Naive B cell (primary cell): Measurements from ENCODE around the gene METTL22. TPM values are rescaled to one million over a fixed set of nuclear protein-coding genes. Genes with fewer than 3 reads are reported as not detected.

Source experiments
- ATAC-seq, 2 donors: fragments of 150-1000 bp; cut with Tn5 transposase; 2 replicates each; pipeline ENCODE4 v1.10.0; 2021; ENCODE audit warnings: low read depth in 2 of 2, mild to moderate bottlenecking in 2 of 2, moderate library complexity in 2 of 2
- DNase-seq: peaks from one replicate; pipeline ENCODE4 v3.0.0; 2022
- H3K27ac Mint-ChIP-seq, 6 donors: one replicate each; pipeline ENCODE4 v1.8.0; 2020 to 2022; ENCODE audit warnings: mild to moderate bottlenecking in 6 of 6, mixed read lengths in 6 of 6, moderate library complexity in 5 of 6, inconsistent platforms in 2 of 6
- H3K27me3 Mint-ChIP-seq, 3 donors: one replicate each; pipeline ENCODE4 v1.8.0; 2021 to 2022; ENCODE audit warnings: mixed read lengths in 3 of 3, mild to moderate bottlenecking in 1 of 3
- H3K36me3 Mint-ChIP-seq, 2 donors: one replicate each; pipeline ENCODE4 v1.8.0; 2020 to 2022; ENCODE audit warnings: mixed read lengths in 2 of 2, inconsistent platforms in 1 of 2, mild to moderate bottlenecking in 1 of 2
- H3K4me1 Mint-ChIP-seq, 3 donors: one replicate each; pipeline ENCODE4 v1.8.0; 2020 to 2022; ENCODE audit warnings: mixed read lengths in 3 of 3, inconsistent platforms in 1 of 3, mild to moderate bottlenecking in 1 of 3, moderate library complexity in 1 of 3
- H3K4me3 Mint-ChIP-seq, 8 donors: one replicate each; pipeline ENCODE4 v1.8.0; 2020 to 2022; ENCODE audit warnings: mild to moderate bottlenecking in 8 of 8, mixed read lengths in 8 of 8, moderate library complexity in 8 of 8, inconsistent platforms in 2 of 8
- H3K9me3 Mint-ChIP-seq, 7 donors: one replicate each; pipeline ENCODE4 v1.8.0; 2020 to 2022; ENCODE audit warnings: mixed read lengths in 7 of 7, mild to moderate bottlenecking in 5 of 7, inconsistent platforms in 2 of 7, moderate library complexity in 1 of 7
- polyA plus RNA-seq, 6 donors: library from polyadenylated mRNA; unstranded; fragments of 300-500 nt; fragmentation: Illumina TruSeq; gene quantifications; one replicate each; pipeline ENCODE4 v1.2.3, GENCODE V29; 2021; ENCODE audit warnings: low read depth in 6 of 6

Gene METTL22
- polyA plus RNA-seq, 6 donors from 2014 or later: 8.3 to 20.7 (median 13.7) TPM

DNA sequence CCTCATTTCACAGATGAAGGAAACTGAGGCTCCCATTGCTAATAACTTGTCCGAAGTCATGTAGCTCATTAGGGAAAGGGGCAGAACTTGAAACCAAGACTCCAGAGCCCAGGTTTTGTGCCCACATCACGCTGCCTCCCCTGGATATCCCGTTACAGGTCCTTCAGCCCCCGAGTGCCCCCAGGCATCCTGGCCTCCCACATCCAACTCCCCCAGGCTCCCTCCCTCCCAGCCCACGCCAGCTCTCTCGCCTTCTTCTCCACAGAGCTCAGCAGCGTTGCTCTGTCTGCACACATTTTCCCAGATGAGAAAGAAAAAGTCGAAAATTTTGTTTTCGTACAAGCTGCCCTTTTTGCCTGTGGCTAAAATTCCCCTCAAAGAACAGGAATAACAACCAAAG is 14.3 kb upstream of the METTL22 start:
- H3K4me3 Mint-ChIP-seq: no peak overlapping the region

DNA sequence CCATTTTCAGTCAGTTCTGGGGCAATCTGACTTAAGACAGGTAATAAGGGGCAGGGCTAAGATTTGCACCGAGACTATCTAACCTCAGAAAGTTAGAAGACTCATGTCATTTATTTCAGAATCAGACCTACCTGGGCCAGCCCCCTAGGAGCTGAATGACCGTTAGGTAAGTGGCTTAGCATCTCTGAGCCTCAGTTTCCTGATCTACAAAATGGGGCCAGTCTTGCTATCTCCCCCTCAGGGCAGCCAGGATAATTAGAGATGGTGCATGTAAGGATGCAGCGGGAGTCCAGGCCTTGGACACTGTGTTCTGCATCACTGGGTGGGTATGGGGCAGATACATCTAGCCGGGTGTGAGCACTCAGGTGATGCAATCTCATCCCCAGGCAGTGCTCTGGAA is 10.4 kb upstream of the METTL22 start:
- Mint-ChIP-seq H3K36me3 (no peaks in the 10 kb centered on the region), H3K4me1 (no peaks in the 10 kb centered on the region), H3K27me3 (peaks cover 50 to 56% (median 54%) of the 10 kb centered on the region in 3 donors), H3K27ac (no peak overlapping the region), H3K9me3 (peaks cover 0 to 5% (median 2%) of the 10 kb centered on the region in 7 donors), H3K4me3 (no peak overlapping the region)
- no peak for DNase-seq
- no peak for ATAC-seq

More for the DNA sequence above, 14.3 kb upstream of the METTL22 start:
- no peaks in the 10 kb centered on the region for H3K4me1 Mint-ChIP-seq
- peaks cover 51 to 64% (median 55%) of the 10 kb centered on the region in 3 donors for H3K27me3 Mint-ChIP-seq
- ATAC-seq: no peak
- no peak overlapping the region for H3K27ac Mint-ChIP-seq
- DNase-seq: no peak
- no peaks in the 10 kb centered on the region for H3K36me3 Mint-ChIP-seq
- peaks cover 0 to 8% (median 3%) of the 10 kb centered on the region in 7 donors for H3K9me3 Mint-ChIP-seq

DNA sequence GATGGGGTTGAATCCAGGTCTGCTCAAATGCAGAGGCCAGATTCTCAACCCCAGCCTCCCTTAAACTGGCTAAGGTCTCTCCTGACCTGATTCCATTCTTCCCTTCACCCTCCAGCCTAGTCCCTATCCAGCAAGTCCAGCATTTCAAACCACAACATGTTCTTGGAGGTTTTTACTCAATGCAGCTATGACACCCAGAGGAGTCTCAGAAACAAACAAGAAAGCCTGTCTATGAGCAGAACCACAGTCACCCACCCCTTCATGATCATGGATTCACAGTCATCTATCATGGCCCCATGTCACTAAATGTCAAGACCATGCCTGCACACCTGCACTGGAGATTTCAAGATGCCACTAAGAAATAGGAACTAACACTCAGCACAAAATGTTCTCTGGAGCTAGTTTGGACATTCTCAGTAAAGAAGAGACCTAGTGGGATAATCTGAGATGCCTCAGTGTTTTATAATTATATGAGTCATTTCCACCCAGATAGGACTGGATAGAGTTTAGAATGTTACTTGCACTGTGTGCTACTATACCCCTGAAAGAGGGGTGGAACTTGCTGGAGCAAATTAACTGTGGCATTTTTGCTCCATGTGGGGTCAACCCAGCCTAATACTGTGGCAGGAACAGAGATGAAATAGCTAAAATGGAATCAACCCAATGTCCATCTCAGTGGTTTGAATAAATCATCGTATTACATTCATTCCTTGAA is 9.5 kb upstream of the METTL22 start:
- DNase-seq: no peak
- ATAC-seq: no peak
- Mint-ChIP-seq H3K27me3 (peaks cover 48 to 55% (median 48%) of the 10 kb centered on the region in 3 donors), H3K36me3 (no peaks in the 10 kb centered on the region), H3K4me1 (no peaks in the 10 kb centered on the region), H3K27ac (no peak overlapping the region), H3K4me3 (no peak overlapping the region), H3K9me3 (peaks cover 0 to 5% (median 0%) of the 10 kb centered on the region in 7 donors)

DNA sequence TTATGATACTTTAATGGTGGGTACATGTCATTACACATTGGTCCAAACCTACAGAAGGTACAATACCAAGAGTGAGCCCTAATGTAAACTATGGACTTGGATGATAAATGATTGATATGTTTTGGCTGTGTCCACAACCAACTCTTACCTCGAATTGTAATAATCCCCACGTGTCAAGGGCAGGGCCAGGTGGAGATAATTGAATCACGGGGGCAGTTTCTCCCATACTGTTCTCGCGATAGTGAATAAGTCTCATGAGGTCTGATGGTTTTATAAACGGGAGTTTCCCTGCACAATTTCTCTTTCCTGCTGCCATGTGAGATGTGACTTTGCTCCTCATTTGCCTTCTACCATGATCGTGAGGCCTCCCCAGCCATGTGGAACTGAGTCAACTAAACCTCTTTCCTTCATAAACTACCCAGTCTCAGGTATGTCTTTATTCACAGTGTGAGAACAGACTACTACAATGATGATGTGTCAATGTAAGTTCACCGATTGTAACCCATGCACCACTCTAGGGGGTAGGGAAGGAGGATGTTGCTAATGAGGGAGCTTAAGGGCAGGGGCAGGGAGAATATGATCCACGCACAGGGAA is 7.0 kb upstream of the METTL22 start:
- no peak for DNase-seq

DNA sequence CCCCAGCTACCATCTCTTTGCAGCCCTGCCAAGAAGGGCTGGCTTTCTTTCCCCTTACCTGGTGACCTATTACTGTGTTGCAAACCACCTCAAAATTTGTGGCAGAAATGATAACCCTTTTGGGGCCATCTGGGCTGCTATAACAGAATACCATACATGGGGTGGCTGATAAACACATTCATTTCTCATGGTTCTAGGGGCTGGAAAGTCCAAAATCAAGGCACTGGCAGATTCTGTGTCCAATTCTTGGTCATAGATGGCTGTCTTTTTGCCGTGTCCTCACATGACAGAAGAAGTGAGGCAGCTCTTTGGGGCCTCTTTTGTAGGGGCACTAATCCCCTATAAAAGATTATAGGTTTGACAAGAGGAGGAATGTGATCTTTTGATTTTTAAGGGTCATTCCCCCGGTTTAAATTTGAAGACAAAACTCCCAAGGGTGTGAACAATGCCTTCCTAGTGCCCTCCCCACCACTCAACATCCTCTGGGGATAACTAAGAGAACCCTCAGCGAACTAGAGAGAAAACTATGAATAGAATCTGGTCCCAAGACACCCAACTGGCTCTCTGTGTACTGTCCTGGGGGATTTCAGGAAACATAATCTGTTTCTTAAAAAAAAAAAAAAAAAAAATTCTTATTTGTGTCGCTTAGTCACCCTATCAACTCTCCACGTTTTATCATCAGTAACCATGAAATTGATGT is 1.7 kb upstream of the METTL22 start:
- ATAC-seq (no peak), DNase-seq (no peak)
- Mint-ChIP-seq H3K4me3 (peak overlapping the region in 2 of 8 donors; percentile 89 to 96), H3K27ac (no peak overlapping the region), H3K4me1 (peaks cover 4 to 18% (median 7%) of the 10 kb centered on the region in 3 donors), H3K9me3 (no peaks in the 10 kb centered on the region), H3K27me3 (peaks cover 8 to 36% (median 17%) of the 10 kb centered on the region in 3 donors), H3K36me3 (no peaks in the 10 kb centered on the region)

More for the DNA sequence above, 7.0 kb upstream of the METTL22 start:
- Mint-ChIP-seq H3K27ac (no peak overlapping the region), H3K4me3 (no peak overlapping the region), H3K4me1 (no peaks in the 10 kb centered on the region), H3K27me3 (peaks cover 31 to 59% (median 50%) of the 10 kb centered on the region in 3 donors), H3K36me3 (no peaks in the 10 kb centered on the region), H3K9me3 (no peaks in the 10 kb centered on the region)
- ATAC-seq: no peak

DNA sequence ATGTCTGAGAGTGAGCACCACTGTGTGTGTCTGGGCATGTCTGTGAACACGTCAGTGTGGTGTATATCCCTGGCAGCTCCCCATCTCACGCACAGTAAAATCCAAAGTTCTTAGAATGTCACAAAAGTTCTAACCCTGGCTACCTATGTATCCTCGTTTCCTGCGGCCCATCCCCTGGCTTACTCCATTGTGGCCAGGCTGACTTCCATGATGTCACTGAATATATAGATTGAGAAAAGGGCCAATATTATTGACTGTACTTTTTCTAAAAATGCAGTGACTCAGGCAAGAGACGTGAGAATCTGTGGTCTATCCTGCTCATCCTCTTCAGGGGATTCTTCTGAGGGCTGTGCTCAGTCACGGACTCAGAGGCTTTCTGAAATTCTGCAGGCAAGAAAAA is 963 bp upstream of the METTL22 start:
- H3K36me3 Mint-ChIP-seq: no peaks in the 10 kb centered on the region
- peak overlapping the region; percentile 87 to 96 (median 93) for H3K4me3 Mint-ChIP-seq
- H3K9me3 Mint-ChIP-seq: no peaks in the 10 kb centered on the region
- peak overlapping the region in 1 of 6 donors; percentile 11 for H3K27ac Mint-ChIP-seq
- no peak for DNase-seq
- peaks cover 8 to 30% (median 14%) of the 10 kb centered on the region in 3 donors for H3K27me3 Mint-ChIP-seq
- ATAC-seq: no peak
- H3K4me1 Mint-ChIP-seq: peaks cover 4 to 20% (median 8%) of the 10 kb centered on the region in 3 donors

DNA sequence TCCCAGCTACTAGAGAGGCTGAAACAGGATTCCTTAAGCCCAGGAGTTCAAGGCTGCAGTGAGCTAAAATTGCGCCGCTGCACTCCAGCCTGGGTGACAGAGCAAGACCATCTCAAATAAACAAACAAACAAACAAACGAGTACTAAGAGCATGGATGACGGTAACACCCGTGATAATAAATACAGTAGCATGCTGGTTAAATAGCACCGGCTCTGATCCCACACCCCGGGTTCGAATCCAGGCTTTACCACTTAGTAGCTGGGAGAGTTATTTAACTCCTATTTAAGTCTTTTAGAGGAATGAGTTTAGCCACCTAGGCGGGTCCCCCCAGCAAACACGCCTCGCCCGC is 301 bp upstream of the METTL22 start:
- peak overlapping the region; percentile 87 to 96 (median 93) for H3K4me3 Mint-ChIP-seq
- no peak for DNase-seq
- no peaks in the 10 kb centered on the region for H3K36me3 Mint-ChIP-seq
- no peak for ATAC-seq
- peaks cover 6 to 27% (median 14%) of the 10 kb centered on the region in 3 donors for H3K27me3 Mint-ChIP-seq
- peaks cover 4 to 20% (median 12%) of the 10 kb centered on the region in 3 donors for H3K4me1 Mint-ChIP-seq
- peak overlapping the region in 4 of 6 donors; percentile 42 to 85 (median 54) for H3K27ac Mint-ChIP-seq
- no peaks in the 10 kb centered on the region for H3K9me3 Mint-ChIP-seq

DNA sequence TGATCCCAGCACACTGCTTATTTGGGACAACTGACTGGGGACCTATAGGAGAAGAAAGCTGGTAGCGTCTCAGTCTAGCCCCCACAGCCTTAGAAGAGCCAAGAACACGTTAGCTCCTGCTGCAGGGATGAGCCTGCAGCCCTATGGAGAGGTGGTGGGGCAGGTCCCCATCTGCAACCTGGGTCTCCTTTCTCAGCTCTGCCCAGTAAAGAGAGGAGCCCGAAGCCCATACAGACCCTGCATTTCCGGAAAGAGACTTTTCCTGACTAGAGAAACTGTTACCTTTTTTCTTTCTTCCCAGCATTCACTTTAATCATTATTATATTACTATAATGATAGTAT is 788 bp downstream of the METTL22 start:
- H3K27me3 Mint-ChIP-seq: peaks cover 3 to 21% (median 14%) of the 10 kb centered on the region in 3 donors
- peaks cover 9 to 20% (median 12%) of the 10 kb centered on the region in 3 donors for H3K4me1 Mint-ChIP-seq
- H3K4me3 Mint-ChIP-seq: peak overlapping the region; percentile 87 to 96 (median 93)
- peaks cover 5 to 7% of the 10 kb centered on the region in 2 donors for H3K36me3 Mint-ChIP-seq
- no peaks in the 10 kb centered on the region for H3K9me3 Mint-ChIP-seq
- no peak for DNase-seq
- ATAC-seq: no peak
- H3K27ac Mint-ChIP-seq: peak overlapping the region in 5 of 6 donors; percentile 47 to 94 (median 85)

DNA sequence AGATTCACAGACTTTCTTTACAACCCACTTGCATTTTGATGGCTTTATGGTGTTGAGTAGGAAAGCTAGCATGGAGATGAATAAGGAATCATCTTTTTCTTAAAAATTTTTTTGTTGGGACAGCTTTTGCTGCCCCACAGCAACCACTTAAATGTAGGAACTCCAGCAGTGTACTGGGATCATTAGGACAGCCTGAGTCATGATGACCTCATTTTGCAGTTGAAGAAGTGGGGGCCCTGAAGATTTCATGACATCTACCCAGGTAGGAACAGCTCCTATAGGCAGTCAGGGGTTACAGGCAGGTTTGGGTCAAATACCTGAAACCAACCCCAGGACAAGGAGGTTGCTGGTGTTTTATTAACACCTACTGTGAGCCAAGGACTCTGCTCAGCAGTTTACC is 2.1 kb downstream of the METTL22 start:
- no peaks in the 10 kb centered on the region for H3K9me3 Mint-ChIP-seq
- ATAC-seq (no peak), DNase-seq (no peak)
- H3K36me3 Mint-ChIP-seq: peaks cover 8 to 13% of the 10 kb centered on the region in 2 donors
- H3K27me3 Mint-ChIP-seq: peaks cover 3 to 10% (median 8%) of the 10 kb centered on the region in 3 donors
- no peak overlapping the region for H3K27ac Mint-ChIP-seq
- H3K4me3 Mint-ChIP-seq: peak overlapping the region in 2 of 8 donors; percentile 70 to 89
- peaks cover 10 to 20% (median 17%) of the 10 kb centered on the region in 3 donors for H3K4me1 Mint-ChIP-seq

DNA sequence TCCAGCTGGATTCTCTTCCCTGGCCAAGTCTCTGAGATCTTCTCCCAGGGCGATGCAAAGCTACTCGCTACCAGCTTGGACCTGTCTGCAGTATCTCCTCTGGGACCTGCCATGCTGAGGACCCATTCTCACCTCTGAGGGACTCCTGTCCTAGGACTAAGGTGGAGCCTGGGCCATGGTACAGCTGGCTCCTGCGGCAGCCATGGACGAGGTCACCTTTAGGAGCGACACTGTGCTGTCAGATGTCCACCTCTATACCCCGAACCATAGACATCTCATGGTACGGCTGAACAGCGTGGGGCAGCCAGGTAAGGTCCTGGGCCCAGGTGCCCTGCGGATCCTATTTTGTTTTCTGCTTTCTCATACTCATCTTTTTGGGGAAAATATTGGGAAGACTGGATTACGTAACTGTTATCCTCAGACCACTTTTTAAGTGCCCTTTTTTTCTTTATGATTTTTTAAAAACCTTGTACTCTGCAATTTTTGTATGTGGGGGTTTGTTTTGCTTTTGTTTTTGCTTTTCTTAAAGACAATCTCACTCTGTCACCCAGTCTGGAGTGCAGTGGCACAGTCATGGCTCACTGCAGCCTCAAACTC is 4.1 kb downstream of the METTL22 start:
- peak overlapping the region in 2 of 8 donors; percentile 53 to 61 for H3K4me3 Mint-ChIP-seq
- no peak for ATAC-seq
- peaks cover 19 to 23% of the 10 kb centered on the region in 2 donors for H3K36me3 Mint-ChIP-seq
- peaks cover 17 to 21% (median 20%) of the 10 kb centered on the region in 3 donors for H3K4me1 Mint-ChIP-seq
- no peaks in the 10 kb centered on the region for H3K27me3 Mint-ChIP-seq
- no peak for DNase-seq
- H3K9me3 Mint-ChIP-seq: no peaks in the 10 kb centered on the region
- no peak overlapping the region for H3K27ac Mint-ChIP-seq

DNA sequence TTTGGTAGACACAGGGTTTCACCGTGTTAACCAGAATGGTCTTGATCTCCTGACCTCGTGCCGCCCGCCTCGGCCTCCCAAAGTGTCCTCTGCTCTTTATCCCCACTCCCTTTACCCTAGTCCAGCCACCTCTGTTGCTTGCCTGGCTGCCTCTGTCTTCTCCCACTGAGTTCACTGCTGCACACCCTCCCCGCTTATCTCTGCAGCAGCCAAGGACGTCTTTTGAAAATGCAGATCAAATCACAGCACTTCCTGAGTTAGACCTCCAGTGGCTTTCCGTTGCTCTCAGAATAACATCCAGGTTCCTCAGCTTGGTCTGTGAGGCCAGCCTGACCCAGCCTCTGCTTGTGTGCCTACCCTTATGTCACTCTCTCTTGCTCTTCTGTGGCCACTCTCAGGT is 5.4 kb downstream of the METTL22 start:
- H3K36me3 Mint-ChIP-seq: peaks cover 19 to 23% of the 10 kb centered on the region in 2 donors
- H3K27ac Mint-ChIP-seq: no peak overlapping the region

DNA sequence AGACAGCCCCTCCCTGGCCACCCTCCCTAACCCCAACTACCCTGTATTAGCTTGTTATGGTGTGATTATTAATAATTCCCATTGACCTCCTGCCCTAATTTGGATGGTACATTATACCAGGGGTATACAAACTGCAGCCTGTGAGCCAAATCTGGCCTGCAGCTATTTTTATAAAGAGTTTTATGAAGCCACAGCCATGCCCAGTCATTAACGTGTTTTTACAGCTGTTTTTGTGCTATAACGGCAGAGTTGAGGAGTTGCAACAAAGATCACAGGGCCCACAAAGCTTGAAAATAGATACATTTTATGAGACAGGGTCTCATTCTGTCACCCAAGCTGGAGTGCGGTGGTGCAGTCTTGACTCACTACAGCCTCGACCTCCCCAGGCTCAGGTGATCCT is 6.0 kb downstream of the METTL22 start:
- Mint-ChIP-seq H3K27me3 (no peaks in the 10 kb centered on the region), H3K4me1 (peaks cover 17 to 21% (median 19%) of the 10 kb centered on the region in 3 donors), H3K9me3 (no peaks in the 10 kb centered on the region), H3K27ac (no peak overlapping the region), H3K36me3 (peaks cover 23 to 24% of the 10 kb centered on the region in 2 donors), H3K4me3 (no peak overlapping the region)
- ATAC-seq: no peak
- no peak for DNase-seq

More for the DNA sequence above, 5.4 kb downstream of the METTL22 start:
- Mint-ChIP-seq H3K27me3 (no peaks in the 10 kb centered on the region), H3K9me3 (no peaks in the 10 kb centered on the region), H3K4me3 (peak overlapping the region in 1 of 8 donors; percentile 10), H3K4me1 (peaks cover 19 to 21% (median 20%) of the 10 kb centered on the region in 3 donors)
- no peak for ATAC-seq
- no peak for DNase-seq
